Measurements from ENCODE around the gene NUP214. TPM values are rescaled to one million over a fixed set of nuclear protein-coding genes. Genes with fewer than 3 reads are reported as not detected.
"Not testable (repeated sequence)": the region's sequence is repeated elsewhere in the genome, so short reads cannot be mapped to it uniquely, and the experiment has no call there.

Gene NUP214
- polyA plus RNA-seq, 1 donor: 75.2 TPM

DNA sequence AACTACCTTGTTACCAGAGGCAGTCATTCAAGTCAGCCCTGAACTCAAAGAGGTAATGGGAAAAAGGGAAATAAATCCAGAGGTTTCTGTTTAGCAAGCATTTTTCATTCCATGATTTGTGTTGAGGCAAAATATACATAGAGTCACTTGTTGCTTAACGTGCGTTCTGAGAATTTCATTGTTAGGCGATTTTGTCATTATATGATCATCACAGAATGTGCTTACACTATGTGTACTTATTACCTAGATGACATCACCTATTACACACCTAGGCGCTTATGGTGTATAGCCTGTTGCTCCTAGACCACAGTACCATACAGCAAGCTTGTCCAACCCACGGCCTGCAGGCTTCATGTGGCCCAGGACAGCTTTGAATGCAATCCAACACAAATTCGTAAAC is 36.2 kb downstream of the NUP214 start:
- no peak for DNase-seq

- no peak for DNase-seq
These were observed 37.5 kb downstream of the NUP214 start for GRCh38 chr9:131162886-131163285.

DNA sequence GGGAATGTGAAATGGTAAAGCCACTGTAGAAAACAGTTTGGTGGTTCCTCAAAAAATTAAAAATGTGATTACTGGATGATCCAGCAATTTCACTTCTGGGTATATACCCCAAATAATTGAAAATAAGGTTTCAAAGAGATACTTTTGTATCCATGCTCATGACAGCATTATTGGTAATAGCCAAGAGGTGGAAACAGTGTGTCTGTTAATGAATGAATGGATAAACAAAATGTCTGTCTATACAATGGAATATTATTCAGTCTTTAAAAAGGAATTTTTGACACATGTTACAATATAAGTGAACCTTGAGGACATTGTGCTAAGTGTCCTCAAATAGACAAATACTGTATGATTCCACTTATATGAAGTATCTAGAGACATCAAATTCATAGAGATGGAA is 40.1 kb downstream of the NUP214 start:
- no peak for DNase-seq

GRCh38 chr9:131167146-131167692 is 41.8 kb downstream of the NUP214 start:
- no peak for DNase-seq

DNA sequence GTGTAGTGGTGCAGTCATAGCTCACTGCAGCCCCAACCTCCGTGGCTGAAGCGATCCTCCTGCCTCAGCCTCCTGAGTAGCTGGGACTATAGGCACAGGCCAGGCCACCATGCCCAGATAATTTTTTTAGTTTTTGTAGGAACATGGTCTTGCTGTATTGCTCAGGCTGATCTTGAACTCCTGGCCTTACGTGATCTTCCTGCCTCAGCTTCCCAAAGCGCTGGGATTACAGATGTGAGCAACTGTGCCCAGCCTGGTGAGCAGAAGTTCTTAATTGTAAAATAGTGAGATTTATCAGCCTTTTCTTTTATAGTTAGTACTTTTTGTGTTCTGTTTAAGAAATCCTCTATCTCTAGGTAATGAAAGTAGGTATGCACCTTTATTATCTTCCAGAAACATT is 42.5 kb downstream of the NUP214 start:
- no peak for DNase-seq

DNA sequence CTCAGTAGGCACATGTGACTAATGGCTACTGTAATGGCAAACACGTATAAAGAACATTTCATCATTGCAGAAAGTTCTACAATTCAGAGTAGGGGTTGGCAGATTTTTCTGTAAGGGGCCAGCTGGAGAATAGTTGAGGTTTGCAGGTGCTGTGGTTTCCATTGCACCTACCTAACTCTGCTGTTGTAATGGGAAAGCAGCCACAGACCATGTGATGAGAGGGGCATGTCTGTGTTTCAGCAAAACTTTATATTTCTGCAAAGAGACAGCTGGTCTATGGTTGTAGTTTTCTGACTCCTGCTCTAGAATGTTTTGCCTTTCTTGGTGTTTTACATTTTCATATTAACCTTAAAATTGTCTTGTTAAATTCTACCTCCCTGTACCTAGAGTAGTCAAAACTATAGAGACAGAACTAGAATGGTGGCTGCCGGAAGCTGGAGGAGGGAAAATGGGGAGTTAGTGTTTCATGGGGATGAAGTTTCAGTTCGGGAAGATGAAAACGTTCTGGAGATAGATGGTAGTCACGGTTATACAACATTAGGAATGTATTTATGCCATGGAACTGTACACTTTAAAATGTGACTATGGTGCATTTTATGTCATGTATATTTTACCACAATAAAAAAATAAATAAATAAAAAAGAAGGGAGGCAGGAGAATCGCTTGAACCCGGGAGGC is 44.3 kb downstream of the NUP214 start:
- DNase-seq: peak; percentile 24

DNA sequence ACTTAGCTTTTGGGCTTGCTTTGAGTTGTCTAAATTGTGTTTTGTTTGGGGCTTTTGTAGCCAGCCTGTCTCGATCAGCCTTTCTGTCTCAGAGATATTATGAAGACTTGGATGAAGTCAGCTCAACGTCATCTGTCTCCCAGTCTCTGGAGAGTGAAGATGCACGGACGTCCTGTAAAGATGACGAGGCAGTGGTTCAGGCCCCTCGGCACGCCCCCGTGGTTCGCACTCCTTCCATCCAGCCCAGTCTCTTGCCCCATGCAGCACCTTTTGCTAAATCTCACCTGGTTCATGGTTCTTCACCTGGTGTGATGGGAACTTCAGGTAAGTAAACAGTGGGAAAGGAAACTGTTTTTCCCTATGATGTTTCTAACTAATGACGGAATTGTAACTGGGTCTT is 48.6 kb downstream of the NUP214 start:
- DNase-seq: no peak

GRCh38 chr9:131174681-131175239 is 49.4 kb downstream of the NUP214 start:
- no peak for DNase-seq

DNA sequence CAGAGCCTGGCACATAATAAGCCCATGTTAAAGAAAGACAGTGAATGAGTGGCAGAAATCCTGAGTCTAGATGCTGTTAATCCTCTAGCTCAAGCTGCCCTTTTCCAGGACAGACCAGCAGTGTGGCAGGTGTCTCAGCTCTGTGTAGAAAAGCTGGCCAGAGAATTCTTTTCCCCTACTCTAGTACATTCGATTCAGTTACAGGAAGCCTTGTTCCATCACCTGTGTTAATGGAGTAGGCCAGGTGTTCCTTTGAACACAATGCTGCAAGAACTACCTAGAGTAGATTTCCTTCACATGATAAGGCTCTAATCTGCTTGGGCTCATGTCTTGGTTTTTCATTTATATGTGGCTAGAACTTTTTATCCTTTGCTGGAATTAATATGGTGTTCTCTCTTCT is 52.5 kb downstream of the NUP214 start:
- no peak for DNase-seq

- peak; percentile 43 for DNase-seq
These were observed 53.0 kb downstream of the NUP214 start for GRCh38 chr9:131178382-131178781.

- DNase-seq: no peak
These were observed 53.5 kb downstream of the NUP214 start for GRCh38 chr9:131178926-131179325.

- DNase-seq: no peak
These were observed 54.3 kb downstream of the NUP214 start for GRCh38 chr9:131179561-131180219.

GRCh38 chr9:131180454-131180853 is 55.1 kb downstream of the NUP214 start:
- no peak for DNase-seq

- no peak for DNase-seq
These were observed 55.8 kb downstream of the NUP214 start for GRCh38 chr9:131181091-131181681.

DNA sequence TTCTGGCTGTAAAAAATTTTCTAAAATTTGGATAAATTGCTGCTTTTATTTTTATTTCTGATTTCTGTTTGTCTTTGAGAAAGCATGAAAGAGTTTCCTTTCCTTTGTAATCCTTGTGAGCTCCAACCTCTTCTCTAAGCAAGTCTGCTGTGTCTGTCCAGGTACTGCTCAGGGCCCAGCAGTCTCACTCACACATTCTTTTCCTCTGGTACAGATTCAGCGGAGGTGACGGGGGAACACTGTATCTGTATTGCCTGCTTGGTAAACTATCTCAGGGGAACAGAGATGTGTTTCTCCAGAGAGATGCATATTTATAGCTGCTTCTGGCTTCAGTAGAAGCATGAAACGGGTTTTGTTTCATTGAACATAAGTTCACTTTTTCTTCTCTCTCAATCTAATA is 60.5 kb downstream of the NUP214 start:
- DNase-seq: no peak

DNA sequence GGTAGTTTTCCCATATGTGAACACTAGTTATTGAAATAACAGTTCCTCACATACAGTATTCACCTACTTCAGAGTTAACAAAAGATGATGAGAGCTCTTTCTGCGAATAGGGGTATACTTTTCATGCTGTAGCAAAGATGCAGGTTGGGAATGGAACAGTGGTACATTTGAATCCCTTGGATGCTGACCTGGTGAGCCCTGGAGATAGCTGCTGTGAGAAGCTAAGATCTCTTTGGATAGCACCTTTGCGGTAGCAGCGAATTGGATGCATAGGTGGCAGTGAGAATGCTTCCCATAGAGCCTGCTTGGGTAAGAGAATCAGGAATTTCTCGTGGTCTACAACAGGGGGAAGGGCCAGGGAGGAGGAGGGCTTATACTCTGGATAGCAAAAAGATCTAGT is 61.2 kb downstream of the NUP214 start:
- DNase-seq: no peak

- no peak for DNase-seq
These were observed 62.6 kb downstream of the NUP214 start for GRCh38 chr9:131187957-131188356.

DNA sequence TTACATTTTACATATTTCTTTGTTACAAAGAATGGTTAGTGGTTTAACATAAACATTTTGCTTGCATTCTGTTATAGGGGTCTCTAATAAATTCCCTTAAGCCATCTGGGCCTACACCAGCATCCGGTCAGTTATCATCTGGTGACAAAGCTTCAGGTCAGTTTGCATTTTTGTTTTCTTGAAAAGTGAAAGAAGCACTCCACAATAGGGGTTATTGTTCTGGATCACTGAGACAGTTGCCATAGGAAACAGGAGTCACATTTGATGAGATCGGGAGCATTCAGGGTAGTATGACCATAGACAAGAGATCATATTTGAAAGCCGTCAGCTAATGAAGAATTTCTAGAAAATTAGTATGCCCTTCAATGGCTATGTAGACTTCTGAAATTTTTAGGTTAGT is 63.6 kb downstream of the NUP214 start:
- no peak for DNase-seq

- no peak for DNase-seq
These were observed 64.8 kb downstream of the NUP214 start for GRCh38 chr9:131190191-131190590.

DNA sequence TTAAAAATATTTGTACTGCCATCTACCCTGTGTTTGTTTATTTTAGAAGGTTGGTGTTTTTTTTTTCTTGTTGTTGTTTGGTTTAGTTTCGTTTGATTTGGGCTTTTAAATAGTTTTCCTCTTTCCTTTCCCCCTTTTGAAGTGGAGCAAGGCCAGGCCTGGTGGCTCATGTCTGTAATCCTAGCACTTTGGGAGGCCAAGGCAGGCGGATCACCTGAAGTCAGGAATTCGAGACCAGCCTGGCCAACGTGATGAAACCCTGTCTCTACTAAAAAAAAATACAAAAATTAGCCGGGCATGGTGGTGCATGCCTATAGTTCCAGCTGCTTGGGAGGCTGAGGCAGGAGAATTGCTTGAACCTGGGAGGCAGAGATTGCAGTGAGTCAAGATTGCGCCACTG is 65.6 kb downstream of the NUP214 start:
- not testable (repeated sequence) for DNase-seq

- no peak for DNase-seq
These were observed 66.5 kb downstream of the NUP214 start for GRCh38 chr9:131191857-131192256.

DNA sequence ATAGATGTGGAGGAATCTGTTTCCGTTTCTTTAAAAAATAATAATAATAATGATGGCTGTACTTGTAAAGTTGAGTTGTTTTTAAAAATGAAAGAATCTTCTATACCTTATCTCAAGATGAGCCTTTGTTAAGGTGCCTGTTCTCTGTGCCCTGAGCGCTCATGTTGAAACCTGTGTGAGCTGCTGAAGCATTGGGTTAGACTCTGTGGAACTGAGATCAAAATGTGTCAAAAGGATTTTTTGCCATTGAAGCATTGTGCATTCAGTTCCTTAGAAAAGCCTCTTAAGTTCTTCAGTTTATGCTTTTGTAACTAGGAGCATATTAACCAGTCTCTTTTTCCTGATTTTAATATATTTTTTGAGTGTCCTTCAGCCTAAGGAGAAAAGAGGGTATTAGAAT is 67.7 kb downstream of the NUP214 start:
- no peak for DNase-seq

DNA sequence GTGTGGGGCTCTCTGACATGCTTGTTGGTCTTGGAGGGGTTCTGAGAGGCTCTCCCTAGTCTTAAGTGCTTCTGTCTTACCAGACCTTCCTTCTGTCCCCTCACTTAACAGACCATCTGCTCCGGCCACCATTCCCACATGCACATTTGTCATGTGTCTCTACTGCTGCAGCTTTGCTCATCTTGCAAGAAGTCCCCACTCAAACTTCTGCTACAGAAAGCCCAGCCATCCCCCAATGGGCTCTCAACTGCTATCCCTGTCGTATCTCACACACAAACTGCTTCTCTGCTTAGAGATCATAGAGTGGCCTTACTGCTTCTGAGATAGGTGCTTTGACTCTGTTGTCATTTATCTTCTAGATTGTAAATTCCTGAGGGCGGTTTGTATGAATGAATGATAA is 69.4 kb downstream of the NUP214 start:
- DNase-seq: no peak

All from left kidney (tissue), 2 donors.